Measurements from ENCODE around the gene TMEM39A. TPM values are rescaled to one million over a fixed set of nuclear protein-coding genes. Genes with fewer than 3 reads are reported as not detected.

TMEM39A gene
- total RNA-seq, 1 donor from 2014 or later, result 31.9 TPM

- DNase-seq (ENCODE audit: extremely low read depth, low read depth, low spot score), result no peak
Measured at GRCh38 chr3:119457246-119457645, 6.2 kb downstream of the TMEM39A start.

- no peak for DNase-seq (ENCODE audit: extremely low read depth, low read depth, low spot score)
Measured at GRCh38 chr3:119456469-119456868, 6.9 kb downstream of the TMEM39A start.

GRCh38 chr3:119453822-119454221 is 9.6 kb downstream of the TMEM39A start:
- DNase-seq (ENCODE audit: extremely low read depth, low read depth, low spot score), result no peak

GRCh38 chr3:119444590-119444989 is 18.8 kb downstream of the TMEM39A start:
- no peak for DNase-seq (ENCODE audit: extremely low read depth, low read depth, low spot score)

GRCh38 chr3:119443179-119443578 is 20.2 kb downstream of the TMEM39A start:
- DNase-seq (ENCODE audit: extremely low read depth, low read depth, low spot score), result no peak

GRCh38 chr3:119437691-119438258 is 25.6 kb downstream of the TMEM39A start:
- DNase-seq (ENCODE audit: extremely low read depth, low read depth, low spot score), result no peak

GRCh38 chr3:119436977-119437376 is 26.4 kb downstream of the TMEM39A start:
- no peak for DNase-seq (ENCODE audit: extremely low read depth, low read depth, low spot score)

- DNase-seq (ENCODE audit: extremely low read depth, low read depth, low spot score), result no peak
Measured at GRCh38 chr3:119434703-119435102, 28.7 kb downstream of the TMEM39A start.

- DNase-seq (ENCODE audit: extremely low read depth, low read depth, low spot score), result no peak
Measured at GRCh38 chr3:119433613-119434325, 29.6 kb downstream of the TMEM39A start.

GRCh38 chr3:119428538-119428937 is 34.9 kb downstream of the TMEM39A start:
- no peak for DNase-seq (ENCODE audit: extremely low read depth, low read depth, low spot score)

- no peak for DNase-seq (ENCODE audit: extremely low read depth, low read depth, low spot score)
Measured at GRCh38 chr3:119427669-119428068, 35.7 kb downstream of the TMEM39A start.

- DNase-seq (ENCODE audit: extremely low read depth, low read depth, low spot score), result no peak
Measured at GRCh38 chr3:119420196-119420595, 43.2 kb downstream of the TMEM39A start.

- no peak for DNase-seq (ENCODE audit: extremely low read depth, low read depth, low spot score)
Measured at GRCh38 chr3:119418641-119419040, 44.8 kb downstream of the TMEM39A start.

GRCh38 chr3:119417771-119418512 is 45.5 kb downstream of the TMEM39A start:
- no peak for DNase-seq (ENCODE audit: extremely low read depth, low read depth, low spot score)

- DNase-seq (ENCODE audit: extremely low read depth, low read depth, low spot score), result no peak
Measured at GRCh38 chr3:119416873-119417272, 46.5 kb downstream of the TMEM39A start.

- DNase-seq (ENCODE audit: extremely low read depth, low read depth, low spot score), result no peak
Measured at GRCh38 chr3:119413603-119414280, 49.7 kb downstream of the TMEM39A start.

GRCh38 chr3:119409844-119410243 is 53.6 kb downstream of the TMEM39A start:
- DNase-seq (ENCODE audit: extremely low read depth, low read depth, low spot score), result no peak

- DNase-seq (ENCODE audit: extremely low read depth, low read depth, low spot score), result no peak
Measured at GRCh38 chr3:119408243-119408950, 55.0 kb downstream of the TMEM39A start.

GRCh38 chr3:119405315-119405714 is 58.1 kb downstream of the TMEM39A start:
- DNase-seq (ENCODE audit: extremely low read depth, low read depth, low spot score), result no peak

GRCh38 chr3:119403201-119403600 is 60.2 kb downstream of the TMEM39A start:
- no peak for DNase-seq (ENCODE audit: extremely low read depth, low read depth, low spot score)

GRCh38 chr3:119402791-119403190 is 60.6 kb downstream of the TMEM39A start:
- DNase-seq (ENCODE audit: extremely low read depth, low read depth, low spot score), result no peak
